ENCODE results near the gene FAM24B. TPM values are rescaled to one million over a fixed set of nuclear protein-coding genes. Genes with fewer than 3 reads are reported as not detected.

Gene FAM24B
- total and polyA plus RNA-seq, 2 experiments from 2014 or later = 6.5 to 14.5 TPM

DNA sequence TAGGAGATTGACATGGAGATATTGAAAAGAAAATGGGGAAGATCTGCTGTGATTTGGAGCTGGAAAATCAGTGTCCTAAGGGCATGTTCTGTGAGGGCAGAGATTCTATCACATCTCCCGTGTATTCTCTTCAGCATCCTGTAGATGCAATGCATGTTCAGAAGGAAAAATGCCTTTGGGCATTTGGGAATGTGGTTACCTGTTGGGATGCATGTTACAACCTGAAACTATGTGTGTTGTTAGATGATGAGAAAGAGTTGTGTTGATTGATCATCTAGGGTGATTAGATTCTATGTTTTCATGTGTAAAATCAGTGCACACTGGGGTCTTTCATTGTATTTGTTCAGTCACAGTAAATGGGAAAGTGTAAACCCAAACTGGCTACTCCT lies 48.4 kb downstream of the FAM24B start:
- Histone ChIP-seq H3K4me3 (no peak overlapping the region), H3K36me3 (ENCODE audit: insufficient read depth) (peaks cover 6% of the 10 kb centered on the region; the same call in 1 of the 2 replicates), H3K27me3 (ENCODE audit: insufficient read depth) (no peaks in the 10 kb centered on the region), H3F3A (replicated peaks; ENCODE audit: low read depth) (no peaks in the 10 kb centered on the region), H3K27ac (ENCODE audit: low read depth) (no peak overlapping the region), H3K4me1 (ENCODE audit: insufficient read depth) (no peaks in the 10 kb centered on the region), H4K20me1 (replicated peaks; ENCODE audit: insufficient read depth) (no peaks in the 10 kb centered on the region), H2AFZ (no peak overlapping the region), H3K9me2 (ENCODE audit: insufficient read depth) (no peaks in the 10 kb centered on the region), H3K4me2 (no peak overlapping the region), H3K79me2 (replicated peaks; ENCODE audit: insufficient read depth) (no peaks in the 10 kb centered on the region)
- Mint-ChIP-seq H3K4me3 (no peak overlapping the region), H3K4me1 (no peaks in the 10 kb centered on the region; the same call in 2 of the 3 replicates), H3K27me3 (ENCODE audit: insufficient read depth, low read depth, poor library complexity) (peaks cover 2% of the 10 kb centered on the region), H3K9me3 (no peaks in the 10 kb centered on the region), H3K36me3 (ENCODE audit: low read depth) (peaks cover 27% of the 10 kb centered on the region; the same call in 2 of the 3 replicates), H3K27ac (no peak overlapping the region)
- TF ChIP-seq JUNB (IDR thresholded peaks at IDR 0.05; ENCODE audit: unreplicated experiment) (no peak), ZNF331 (CRISPR knock-in tag; IDR thresholded peaks at IDR 0.05; ENCODE audit: low read depth) (no peak), ZNF114 (CRISPR knock-in tag; IDR thresholded peaks at IDR 0.05) (no peak), CTCF (conservative IDR thresholded peaks at IDR 0.05; ENCODE audit: low read depth in 2 of 2) (no peak), CREB1 (CRISPR knock-in tag; IDR thresholded peaks at IDR 0.05; ENCODE audit: low read depth) (no peak), POLR2AphosphoS5 (IDR thresholded peaks at IDR 0.05; ENCODE audit: low read depth) (no peak), STAT1 (IDR thresholded peaks at IDR 0.05; ENCODE audit: unreplicated experiment) (no peak), EZH2phosphoT487 (IDR thresholded peaks at IDR 0.05; ENCODE audit: unreplicated experiment) (no peak), EZH2 (IDR thresholded peaks at IDR 0.05; ENCODE audit: low read depth, unreplicated experiment) (no peak), NANOG (IDR thresholded peaks at IDR 0.05; ENCODE audit: borderline replicate concordance) (no peak)
- TF ChIP-seq, protein P1, sequence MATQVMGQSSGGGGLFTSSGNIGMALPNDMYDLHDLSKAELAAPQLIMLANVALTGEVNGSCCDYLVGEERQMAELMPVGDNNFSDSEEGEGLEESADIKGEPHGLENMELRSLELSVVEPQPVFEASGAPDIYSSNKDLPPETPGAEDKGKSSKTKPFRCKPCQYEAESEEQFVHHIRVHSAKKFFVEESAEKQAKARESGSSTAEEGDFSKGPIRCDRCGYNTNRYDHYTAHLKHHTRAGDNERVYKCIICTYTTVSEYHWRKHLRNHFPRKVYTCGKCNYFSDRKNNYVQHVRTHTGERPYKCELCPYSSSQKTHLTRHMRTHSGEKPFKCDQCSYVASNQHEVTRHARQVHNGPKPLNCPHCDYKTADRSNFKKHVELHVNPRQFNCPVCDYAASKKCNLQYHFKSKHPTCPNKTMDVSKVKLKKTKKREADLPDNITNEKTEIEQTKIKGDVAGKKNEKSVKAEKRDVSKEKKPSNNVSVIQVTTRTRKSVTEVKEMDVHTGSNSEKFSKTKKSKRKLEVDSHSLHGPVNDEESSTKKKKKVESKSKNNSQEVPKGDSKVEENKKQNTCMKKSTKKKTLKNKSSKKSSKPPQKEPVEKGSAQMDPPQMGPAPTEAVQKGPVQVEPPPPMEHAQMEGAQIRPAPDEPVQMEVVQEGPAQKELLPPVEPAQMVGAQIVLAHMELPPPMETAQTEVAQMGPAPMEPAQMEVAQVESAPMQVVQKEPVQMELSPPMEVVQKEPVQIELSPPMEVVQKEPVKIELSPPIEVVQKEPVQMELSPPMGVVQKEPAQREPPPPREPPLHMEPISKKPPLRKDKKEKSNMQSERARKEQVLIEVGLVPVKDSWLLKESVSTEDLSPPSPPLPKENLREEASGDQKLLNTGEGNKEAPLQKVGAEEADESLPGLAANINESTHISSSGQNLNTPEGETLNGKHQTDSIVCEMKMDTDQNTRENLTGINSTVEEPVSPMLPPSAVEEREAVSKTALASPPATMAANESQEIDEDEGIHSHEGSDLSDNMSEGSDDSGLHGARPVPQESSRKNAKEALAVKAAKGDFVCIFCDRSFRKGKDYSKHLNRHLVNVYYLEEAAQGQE (IDR thresholded peaks at IDR 0.05; ENCODE audit: unreplicated experiment) = no peak
- TF ChIP-seq, protein P2, sequence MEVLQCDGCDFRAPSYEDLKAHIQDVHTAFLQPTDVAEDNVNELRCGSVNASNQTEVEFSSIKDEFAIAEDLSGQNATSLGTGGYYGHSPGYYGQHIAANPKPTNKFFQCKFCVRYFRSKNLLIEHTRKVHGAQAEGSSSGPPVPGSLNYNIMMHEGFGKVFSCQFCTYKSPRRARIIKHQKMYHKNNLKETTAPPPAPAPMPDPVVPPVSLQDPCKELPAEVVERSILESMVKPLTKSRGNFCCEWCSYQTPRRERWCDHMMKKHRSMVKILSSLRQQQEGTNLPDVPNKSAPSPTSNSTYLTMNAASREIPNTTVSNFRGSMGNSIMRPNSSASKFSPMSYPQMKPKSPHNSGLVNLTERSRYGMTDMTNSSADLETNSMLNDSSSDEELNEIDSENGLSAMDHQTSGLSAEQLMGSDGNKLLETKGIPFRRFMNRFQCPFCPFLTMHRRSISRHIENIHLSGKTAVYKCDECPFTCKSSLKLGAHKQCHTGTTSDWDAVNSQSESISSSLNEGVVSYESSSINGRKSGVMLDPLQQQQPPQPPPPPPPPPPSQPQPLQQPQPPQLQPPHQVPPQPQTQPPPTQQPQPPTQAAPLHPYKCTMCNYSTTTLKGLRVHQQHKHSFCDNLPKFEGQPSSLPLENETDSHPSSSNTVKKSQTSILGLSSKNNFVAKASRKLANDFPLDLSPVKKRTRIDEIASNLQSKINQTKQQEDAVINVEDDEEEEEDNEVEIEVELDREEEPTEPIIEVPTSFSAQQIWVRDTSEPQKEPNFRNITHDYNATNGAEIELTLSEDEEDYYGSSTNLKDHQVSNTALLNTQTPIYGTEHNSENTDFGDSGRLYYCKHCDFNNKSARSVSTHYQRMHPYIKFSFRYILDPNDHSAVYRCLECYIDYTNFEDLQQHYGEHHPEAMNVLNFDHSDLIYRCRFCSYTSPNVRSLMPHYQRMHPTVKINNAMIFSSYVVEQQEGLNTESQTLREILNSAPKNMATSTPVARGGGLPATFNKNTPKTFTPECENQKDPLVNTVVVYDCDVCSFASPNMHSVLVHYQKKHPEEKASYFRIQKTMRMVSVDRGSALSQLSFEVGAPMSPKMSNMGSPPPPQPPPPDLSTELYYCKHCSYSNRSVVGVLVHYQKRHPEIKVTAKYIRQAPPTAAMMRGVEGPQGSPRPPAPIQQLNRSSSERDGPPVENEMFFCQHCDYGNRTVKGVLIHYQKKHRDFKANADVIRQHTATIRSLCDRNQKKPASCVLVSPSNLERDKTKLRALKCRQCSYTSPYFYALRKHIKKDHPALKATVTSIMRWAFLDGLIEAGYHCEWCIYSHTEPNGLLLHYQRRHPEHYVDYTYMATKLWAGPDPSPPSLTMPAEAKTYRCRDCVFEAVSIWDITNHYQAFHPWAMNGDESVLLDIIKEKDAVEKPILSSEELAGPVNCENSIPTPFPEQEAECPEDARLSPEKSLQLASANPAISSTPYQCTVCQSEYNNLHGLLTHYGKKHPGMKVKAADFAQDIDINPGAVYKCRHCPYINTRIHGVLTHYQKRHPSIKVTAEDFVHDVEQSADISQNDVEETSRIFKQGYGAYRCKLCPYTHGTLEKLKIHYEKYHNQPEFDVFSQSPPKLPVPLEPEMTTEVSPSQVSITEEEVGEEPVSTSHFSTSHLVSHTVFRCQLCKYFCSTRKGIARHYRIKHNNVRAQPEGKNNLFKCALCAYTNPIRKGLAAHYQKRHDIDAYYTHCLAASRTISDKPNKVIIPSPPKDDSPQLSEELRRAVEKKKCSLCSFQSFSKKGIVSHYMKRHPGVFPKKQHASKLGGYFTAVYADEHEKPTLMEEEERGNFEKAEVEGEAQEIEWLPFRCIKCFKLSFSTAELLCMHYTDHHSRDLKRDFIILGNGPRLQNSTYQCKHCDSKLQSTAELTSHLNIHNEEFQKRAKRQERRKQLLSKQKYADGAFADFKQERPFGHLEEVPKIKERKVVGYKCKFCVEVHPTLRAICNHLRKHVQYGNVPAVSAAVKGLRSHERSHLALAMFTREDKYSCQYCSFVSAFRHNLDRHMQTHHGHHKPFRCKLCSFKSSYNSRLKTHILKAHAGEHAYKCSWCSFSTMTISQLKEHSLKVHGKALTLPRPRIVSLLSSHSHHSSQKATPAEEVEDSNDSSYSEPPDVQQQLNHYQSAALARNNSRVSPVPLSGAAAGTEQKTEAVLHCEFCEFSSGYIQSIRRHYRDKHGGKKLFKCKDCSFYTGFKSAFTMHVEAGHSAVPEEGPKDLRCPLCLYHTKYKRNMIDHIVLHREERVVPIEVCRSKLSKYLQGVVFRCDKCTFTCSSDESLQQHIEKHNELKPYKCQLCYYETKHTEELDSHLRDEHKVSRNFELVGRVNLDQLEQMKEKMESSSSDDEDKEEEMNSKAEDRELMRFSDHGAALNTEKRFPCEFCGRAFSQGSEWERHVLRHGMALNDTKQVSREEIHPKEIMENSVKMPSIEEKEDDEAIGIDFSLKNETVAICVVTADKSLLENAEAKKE (CRISPR knock-in tag; IDR thresholded peaks at IDR 0.05) = no peak
- DNase-seq (ENCODE audit: low spot score) = no peak
- no peak for ATAC-seq

Data from GM23338 (cell line).